Measurements from ENCODE around the gene CLEC9A.

- TF ChIP-seq POLR2A (IDR thresholded peaks at IDR 0.05) (no peak), CTCF (IDR thresholded peaks at IDR 0.05) (no peak)
Observed at GRCh38 chr12:10088955-10089900, 58.7 kb downstream of the CLEC9A start.
